GM23338 (cell line): ENCODE results near the gene UCP1. TPM values are rescaled to one million over a fixed set of nuclear protein-coding genes. Genes with fewer than 3 reads are reported as not detected.

ENCODE experiments used
- ATAC-seq: fragments of 200-7000 bp; cut with Tn5 transposase; 3 replicates; pipeline ENCODE4 v1.9.1; 2020
- DNase-seq: peaks from one replicate; pipeline ENCODE4 v3.0.0-alpha.2; 2015; ENCODE audit warnings: low spot score
- H2AFZ ChIP-seq: fragments of 200-600 bp; sonication (generic); 2 replicates; pipeline ENCODE4 v1.8.0; 2016; ENCODE audit warnings: antibody characterized with exemption, mild to moderate bottlenecking, moderate library complexity
- H3F3A ChIP-seq: fragments of 200-600 bp; sonication (generic); replicated peaks from 2 replicates; pipeline ENCODE4 v1.8.0; 2017; ENCODE audit warnings: antibody characterized with exemption, mixed run types, low read depth
- H3K27ac ChIP-seq: fragments of 200-600 bp; sonication (generic); 2 replicates; pipeline ENCODE4 v1.6.1; 2016; ENCODE audit warnings: low read depth
- H3K27me3 ChIP-seq: fragments of 200-600 bp; sonication (generic); 2 replicates; pipeline ENCODE4 v1.8.0; 2016; ENCODE audit warnings: mild to moderate bottlenecking, mixed run types, moderate library complexity; ENCODE audit not compliant: insufficient read depth
- H3K36me3 ChIP-seq: fragments of 200-600 bp; sonication (generic); 2 replicates; pipeline ENCODE4 v1.8.0; 2016; ENCODE audit warnings: mild to moderate bottlenecking; ENCODE audit not compliant: insufficient read depth
- H3K4me1 ChIP-seq: fragments of 200-600 bp; sonication (generic); 2 replicates; pipeline ENCODE4 v1.8.0; 2016; ENCODE audit warnings: mild to moderate bottlenecking, moderate library complexity; ENCODE audit not compliant: insufficient read depth
- H3K4me2 ChIP-seq: fragments of 200-600 bp; sonication (generic); 2 replicates; pipeline ENCODE4 v1.7.1; 2017; ENCODE audit warnings: mixed run types
- H3K4me3 ChIP-seq: fragments of 200-600 bp; sonication (generic); 2 replicates; pipeline ENCODE4 v1.6.1; 2016; ENCODE audit warnings: mixed run types
- H3K79me2 ChIP-seq: fragments of 200-600 bp; sonication (generic); replicated peaks from 2 replicates; pipeline ENCODE4 v1.8.0; 2017; ENCODE audit warnings: mild to moderate bottlenecking; ENCODE audit not compliant: insufficient read depth
- H3K9me2 ChIP-seq: fragments of 200-600 bp; sonication (generic); 2 replicates; pipeline ENCODE4 v1.8.0; 2017; ENCODE audit not compliant: insufficient read depth
- H4K20me1 ChIP-seq: fragments of 200-600 bp; sonication (generic); replicated peaks from 2 replicates; pipeline ENCODE4 v1.8.0; 2017; ENCODE audit warnings: mild to moderate bottlenecking; ENCODE audit not compliant: insufficient read depth
- H3K27ac Mint-ChIP-seq: 2 replicates; pipeline ENCODE4 v1.8.0; 2020; ENCODE audit warnings: inconsistent platforms, mild to moderate bottlenecking, moderate library complexity, mixed read lengths
- H3K27me3 Mint-ChIP-seq: 3 replicates; pipeline ENCODE4 v1.8.0; 2022; ENCODE audit warnings: low read depth, mild to moderate bottlenecking, moderate library complexity, mixed read lengths, inconsistent platforms; ENCODE audit not compliant: insufficient read depth, poor library complexity
- H3K36me3 Mint-ChIP-seq: 3 replicates; pipeline ENCODE4 v1.8.0; 2021; ENCODE audit warnings: low read depth, mild to moderate bottlenecking, inconsistent platforms, moderate library complexity, mixed read lengths
- H3K4me1 Mint-ChIP-seq: 3 replicates; pipeline ENCODE4 v1.8.0; 2020; ENCODE audit warnings: mild to moderate bottlenecking, inconsistent platforms, mixed read lengths
- H3K4me3 Mint-ChIP-seq: 3 replicates; pipeline ENCODE4 v1.8.0; 2021; ENCODE audit warnings: moderate library complexity, mild to moderate bottlenecking, inconsistent platforms, mixed read lengths
- H3K9me3 Mint-ChIP-seq: 3 replicates; pipeline ENCODE4 v1.8.0; 2020; ENCODE audit warnings: moderate library complexity, mild to moderate bottlenecking, inconsistent platforms, mixed read lengths
- CREB1 ChIP-seq: fragments of 250-450 bp; sonication (Bioruptor Pico); IDR thresholded peaks from 2 replicates; pipeline ENCODE4 v1.5.0; 2020; ENCODE audit warnings: low read depth, mild to moderate bottlenecking, moderate library complexity
- CTCF ChIP-seq, 2 experiments: fragments of 200-600 bp in 1 of 2; sonication (generic) in 1 of 2; conservative IDR thresholded peaks; 2 replicates each; pipeline versions ENCODE4 v1.5.1 to v1.6.1; 2016 to 2017; ENCODE audit warnings: antibody characterized with exemption in 2 of 2, low read depth in 2 of 2, mild to moderate bottlenecking in 2 of 2, moderate library complexity in 1 of 2
- ETS1 ChIP-seq: IDR thresholded peaks from 2 replicates; pipeline ENCODE4 v1.6.1; 2016; ENCODE audit warnings: antibody characterized with exemption
- NANOG ChIP-seq: IDR thresholded peaks from 2 replicates; pipeline ENCODE4 v1.6.1; 2016; ENCODE audit warnings: antibody characterized with exemption, borderline replicate concordance
- REST ChIP-seq: IDR thresholded peaks from one replicate; pipeline ENCODE4 v1.6.1; 2018; ENCODE audit warnings: antibody characterized with exemption; ENCODE audit not compliant: unreplicated experiment
- STAT1 ChIP-seq: IDR thresholded peaks from one replicate; pipeline ENCODE4 v1.6.1; 2016; ENCODE audit warnings: antibody characterized with exemption; ENCODE audit not compliant: unreplicated experiment
- ZNF114 ChIP-seq: fragments of 250-450 bp; sonication (Bioruptor Pico); IDR thresholded peaks from 2 replicates; pipeline ENCODE4 v1.5.0; 2020; ENCODE audit warnings: mild to moderate bottlenecking, moderate library complexity
- ZNF331 ChIP-seq: fragments of 250-450 bp; sonication (Bioruptor Pico); IDR thresholded peaks from 2 replicates; pipeline ENCODE4 v1.5.0; 2020; ENCODE audit warnings: low read depth, mild to moderate bottlenecking, moderate library complexity
- ZNF462 ChIP-seq: fragments of 250-450 bp; sonication (Bioruptor Pico); IDR thresholded peaks from 2 replicates; pipeline ENCODE4 v1.5.0; 2020; ENCODE audit warnings: mild to moderate bottlenecking, moderate library complexity
- polyA plus RNA-seq: library from polyadenylated mRNA; unstranded; fragments of >200 nt; fragmentation: Nextera tagmentation; extraction: Ambion mirVana; gene quantifications from 2 replicates; pipeline ENCODE4 v1.2.1, GENCODE V29; 2016
- total RNA-seq: library from RNA; depleted of rRNA; stranded (reverse); fragments of >200 nt; shearing (Covaris generic); gene quantifications from 2 replicates; pipeline ENCODE4 v1.2.3, GENCODE V29; 2014

UCP1 gene
- total and polyA plus RNA-seq, 2 experiments from 2014 or later, result 0.21 TPM; not detected in 1

GRCh38 chr4:140533951-140534480 lies 34.7 kb downstream of the UCP1 start (continued):
- TF ChIP-seq ETS1 (no peak), ZNF114 (CRISPR knock-in tag) (no peak), ZNF331 (CRISPR knock-in tag) (no peak), ZNF462 (CRISPR knock-in tag) (no peak), NANOG (no peak), CREB1 (CRISPR knock-in tag) (no peak)

- H3K4me1 ChIP-seq, result no peaks in the 10 kb centered on the region
- peaks cover 12% of the 10 kb centered on the region for H3K79me2 ChIP-seq
- H3K36me3 Mint-ChIP-seq, result peaks cover 15% of the 10 kb centered on the region; the same call in 2 of the 3 replicates
- no peak overlapping the region for H3K27ac ChIP-seq
- no peak overlapping the region for H2AFZ ChIP-seq
- no peak overlapping the region for H3K4me2 ChIP-seq
- ATAC-seq (no peak), DNase-seq (no peak)
- H3K4me3 Mint-ChIP-seq, result no peak overlapping the region
- no peak overlapping the region for H3K4me3 ChIP-seq
- H3K36me3 ChIP-seq, result no peaks in the 10 kb centered on the region
- peaks cover 8% of the 10 kb centered on the region; the same call in 2 of the 3 replicates for H3K4me1 Mint-ChIP-seq
- H3F3A ChIP-seq, result no peaks in the 10 kb centered on the region
- H3K9me2 ChIP-seq, result no peaks in the 10 kb centered on the region
- H4K20me1 ChIP-seq, result no peaks in the 10 kb centered on the region
- H3K27me3 Mint-ChIP-seq, result no peaks in the 10 kb centered on the region
- H3K27me3 ChIP-seq, result no peaks in the 10 kb centered on the region
- no peaks in the 10 kb centered on the region for H3K9me3 Mint-ChIP-seq
- no peak overlapping the region for H3K27ac Mint-ChIP-seq
- TF ChIP-seq ZNF331 (CRISPR knock-in tag) (no peak), REST (no peak), STAT1 (no peak), ZNF114 (CRISPR knock-in tag) (no peak), CTCF (conservative IDR thresholded peaks at IDR 0.05; ENCODE audit: low read depth in 2 of 2) (no peak)
Measured at GRCh38 chr4:140529434-140529833, 39.3 kb downstream of the UCP1 start.
